ENCODE data around the gene DDI1.

DNA sequence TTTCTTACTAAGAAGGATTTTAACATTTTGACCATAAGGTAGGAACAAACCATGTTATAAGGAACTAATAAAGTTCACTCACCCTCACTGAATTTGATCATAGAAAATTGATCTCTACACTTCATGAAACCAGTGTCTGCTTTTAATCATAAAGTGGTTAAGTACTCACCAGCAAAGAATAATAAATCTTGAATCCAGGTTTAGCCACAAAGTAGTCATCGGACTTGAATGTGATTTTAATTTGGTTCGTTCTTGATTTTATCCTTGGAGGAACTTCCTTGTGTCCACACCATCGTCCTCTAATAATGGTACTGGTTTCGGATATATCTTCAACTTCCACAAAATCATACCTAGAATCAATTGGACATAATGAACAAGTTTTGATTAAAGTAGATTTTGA, 40.5 kb upstream of the DDI1 start:
- no peak for TF ChIP-seq EZH2phosphoT487 (IDR thresholded peaks at IDR 0.05; ENCODE audit: borderline replicate concordance)
- no peak for TF ChIP-seq POLR2AphosphoS5 (IDR thresholded peaks at IDR 0.05; ENCODE audit: low read depth, low read length)
- TF ChIP-seq POLR2A (IDR thresholded peaks at IDR 0.05; ENCODE audit: borderline replicate concordance, extremely low read depth, insufficient read depth, insufficient read length), result no peak
- no peak for TF ChIP-seq EZH2 (IDR thresholded peaks at IDR 0.05)
- TF ChIP-seq, protein P1, sequence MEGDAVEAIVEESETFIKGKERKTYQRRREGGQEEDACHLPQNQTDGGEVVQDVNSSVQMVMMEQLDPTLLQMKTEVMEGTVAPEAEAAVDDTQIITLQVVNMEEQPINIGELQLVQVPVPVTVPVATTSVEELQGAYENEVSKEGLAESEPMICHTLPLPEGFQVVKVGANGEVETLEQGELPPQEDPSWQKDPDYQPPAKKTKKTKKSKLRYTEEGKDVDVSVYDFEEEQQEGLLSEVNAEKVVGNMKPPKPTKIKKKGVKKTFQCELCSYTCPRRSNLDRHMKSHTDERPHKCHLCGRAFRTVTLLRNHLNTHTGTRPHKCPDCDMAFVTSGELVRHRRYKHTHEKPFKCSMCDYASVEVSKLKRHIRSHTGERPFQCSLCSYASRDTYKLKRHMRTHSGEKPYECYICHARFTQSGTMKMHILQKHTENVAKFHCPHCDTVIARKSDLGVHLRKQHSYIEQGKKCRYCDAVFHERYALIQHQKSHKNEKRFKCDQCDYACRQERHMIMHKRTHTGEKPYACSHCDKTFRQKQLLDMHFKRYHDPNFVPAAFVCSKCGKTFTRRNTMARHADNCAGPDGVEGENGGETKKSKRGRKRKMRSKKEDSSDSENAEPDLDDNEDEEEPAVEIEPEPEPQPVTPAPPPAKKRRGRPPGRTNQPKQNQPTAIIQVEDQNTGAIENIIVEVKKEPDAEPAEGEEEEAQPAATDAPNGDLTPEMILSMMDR (IDR thresholded peaks at IDR 0.05 in 2 of 3, conservative IDR thresholded peaks at IDR 0.05 in 1 of 3; ENCODE audit: borderline replicate concordance in 1 of 3, insufficient read depth in 1 of 3, low read depth in 2 of 3, low read length in 2 of 3), result no peak
- TF ChIP-seq, protein P2, sequence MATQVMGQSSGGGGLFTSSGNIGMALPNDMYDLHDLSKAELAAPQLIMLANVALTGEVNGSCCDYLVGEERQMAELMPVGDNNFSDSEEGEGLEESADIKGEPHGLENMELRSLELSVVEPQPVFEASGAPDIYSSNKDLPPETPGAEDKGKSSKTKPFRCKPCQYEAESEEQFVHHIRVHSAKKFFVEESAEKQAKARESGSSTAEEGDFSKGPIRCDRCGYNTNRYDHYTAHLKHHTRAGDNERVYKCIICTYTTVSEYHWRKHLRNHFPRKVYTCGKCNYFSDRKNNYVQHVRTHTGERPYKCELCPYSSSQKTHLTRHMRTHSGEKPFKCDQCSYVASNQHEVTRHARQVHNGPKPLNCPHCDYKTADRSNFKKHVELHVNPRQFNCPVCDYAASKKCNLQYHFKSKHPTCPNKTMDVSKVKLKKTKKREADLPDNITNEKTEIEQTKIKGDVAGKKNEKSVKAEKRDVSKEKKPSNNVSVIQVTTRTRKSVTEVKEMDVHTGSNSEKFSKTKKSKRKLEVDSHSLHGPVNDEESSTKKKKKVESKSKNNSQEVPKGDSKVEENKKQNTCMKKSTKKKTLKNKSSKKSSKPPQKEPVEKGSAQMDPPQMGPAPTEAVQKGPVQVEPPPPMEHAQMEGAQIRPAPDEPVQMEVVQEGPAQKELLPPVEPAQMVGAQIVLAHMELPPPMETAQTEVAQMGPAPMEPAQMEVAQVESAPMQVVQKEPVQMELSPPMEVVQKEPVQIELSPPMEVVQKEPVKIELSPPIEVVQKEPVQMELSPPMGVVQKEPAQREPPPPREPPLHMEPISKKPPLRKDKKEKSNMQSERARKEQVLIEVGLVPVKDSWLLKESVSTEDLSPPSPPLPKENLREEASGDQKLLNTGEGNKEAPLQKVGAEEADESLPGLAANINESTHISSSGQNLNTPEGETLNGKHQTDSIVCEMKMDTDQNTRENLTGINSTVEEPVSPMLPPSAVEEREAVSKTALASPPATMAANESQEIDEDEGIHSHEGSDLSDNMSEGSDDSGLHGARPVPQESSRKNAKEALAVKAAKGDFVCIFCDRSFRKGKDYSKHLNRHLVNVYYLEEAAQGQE (IDR thresholded peaks at IDR 0.05; ENCODE audit: low read depth), result no peak
- TF ChIP-seq ZFX (IDR thresholded peaks at IDR 0.05), result no peak
- no peak for TF ChIP-seq SIN3A (IDR thresholded peaks at IDR 0.05; ENCODE audit: low read depth)
- no peak for TF ChIP-seq YY1 (IDR thresholded peaks at IDR 0.05; ENCODE audit: extremely low read depth, insufficient replicate concordance, low read depth, low read length)
- TF ChIP-seq JUND (IDR thresholded peaks at IDR 0.05), result no peak
- no peak for TF ChIP-seq TCF7L2 (IDR thresholded peaks at IDR 0.05; ENCODE audit: borderline replicate concordance, extremely low read depth, insufficient read depth, insufficient read length)
- TF ChIP-seq SP1 (IDR thresholded peaks at IDR 0.05; ENCODE audit: low read depth), result no peak

Data from HCT116 (cell line).